HL-60 (cell line): ENCODE data around the gene CSDE1.

ENCODE experiments used
- DNase-seq, 2 experiments: peaks; one replicate each; pipeline ENCODE4 v3.0.0-alpha.2; 2010 to 2020; ENCODE audit warnings: low read depth in 1 of 2, low spot score in 1 of 2
- H3K27ac ChIP-seq: fragments of 250-450 bp; sonication (Bioruptor Pico); replicated peaks from 2 replicates; pipeline ENCODE4 v1.5.1; 2020; ENCODE audit warnings: mild to moderate bottlenecking, moderate library complexity
- H3K27me3 ChIP-seq: fragments of 250-450 bp; sonication (Bioruptor Pico); 2 replicates; pipeline ENCODE4 v1.5.1; 2021; ENCODE audit warnings: mild to moderate bottlenecking, moderate library complexity; ENCODE audit not compliant: insufficient read depth, poor library complexity, severe bottlenecking
- H3K4me3 ChIP-seq: replicated peaks from 2 replicates; pipeline ENCODE4 v1.5.1; 2011; ENCODE audit warnings: mild to moderate bottlenecking, control low read depth, low read length; ENCODE audit not compliant: insufficient read depth
- GABPA ChIP-seq: IDR thresholded peaks from 2 replicates; pipeline ENCODE4 v1.6.1; 2012; ENCODE audit warnings: low read depth
- POLR2AphosphoS5 ChIP-seq: IDR thresholded peaks from 2 replicates; pipeline ENCODE4 v1.6.1; 2012; ENCODE audit warnings: low read depth
- SPI1 ChIP-seq: IDR thresholded peaks from 2 replicates; pipeline ENCODE4 v1.6.1; 2012; ENCODE audit warnings: low read depth, mild to moderate bottlenecking, borderline replicate concordance
- TF ChIP-seq, protein P1 (sequence below): IDR thresholded peaks from 2 replicates; pipeline ENCODE4 v1.6.1; 2012; ENCODE audit warnings: low read depth; ENCODE audit not compliant: insufficient replicate concordance
- TF ChIP-seq, protein P2 (sequence below): IDR thresholded peaks from one replicate; pipeline ENCODE4 v1.5.1; 2011; ENCODE audit warnings: low read length, control low read depth, inconsistent platforms; ENCODE audit not compliant: insufficient read depth

The CSDE1 gene

DNA sequence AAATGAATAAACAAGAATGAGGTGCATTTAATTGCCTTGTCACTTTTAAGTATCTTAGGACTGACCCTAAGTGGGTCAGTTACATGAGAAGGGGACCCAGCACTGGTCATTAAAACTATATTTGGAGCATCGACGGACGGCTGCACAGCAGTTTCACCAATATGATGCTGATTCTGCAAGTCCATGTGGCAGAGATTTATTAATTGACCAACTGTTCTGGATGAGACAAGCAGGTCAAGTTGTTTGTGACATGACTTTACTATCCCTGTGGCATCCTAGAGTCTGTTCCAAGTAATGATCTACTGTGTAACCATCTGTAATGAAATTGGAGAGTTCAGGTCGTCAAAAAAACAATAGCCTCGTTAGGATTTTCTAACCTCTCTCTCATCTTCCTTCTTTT is 71.9 kb downstream of the CSDE1 start:
- Histone ChIP-seq H3K27me3 (no peaks in the 10 kb centered on the region), H3K4me3 (no peak overlapping the region), H3K27ac (no peak overlapping the region)
- TF ChIP-seq SPI1 (no peak), POLR2AphosphoS5 (no peak), GABPA (no peak)
- TF ChIP-seq, protein P1, sequence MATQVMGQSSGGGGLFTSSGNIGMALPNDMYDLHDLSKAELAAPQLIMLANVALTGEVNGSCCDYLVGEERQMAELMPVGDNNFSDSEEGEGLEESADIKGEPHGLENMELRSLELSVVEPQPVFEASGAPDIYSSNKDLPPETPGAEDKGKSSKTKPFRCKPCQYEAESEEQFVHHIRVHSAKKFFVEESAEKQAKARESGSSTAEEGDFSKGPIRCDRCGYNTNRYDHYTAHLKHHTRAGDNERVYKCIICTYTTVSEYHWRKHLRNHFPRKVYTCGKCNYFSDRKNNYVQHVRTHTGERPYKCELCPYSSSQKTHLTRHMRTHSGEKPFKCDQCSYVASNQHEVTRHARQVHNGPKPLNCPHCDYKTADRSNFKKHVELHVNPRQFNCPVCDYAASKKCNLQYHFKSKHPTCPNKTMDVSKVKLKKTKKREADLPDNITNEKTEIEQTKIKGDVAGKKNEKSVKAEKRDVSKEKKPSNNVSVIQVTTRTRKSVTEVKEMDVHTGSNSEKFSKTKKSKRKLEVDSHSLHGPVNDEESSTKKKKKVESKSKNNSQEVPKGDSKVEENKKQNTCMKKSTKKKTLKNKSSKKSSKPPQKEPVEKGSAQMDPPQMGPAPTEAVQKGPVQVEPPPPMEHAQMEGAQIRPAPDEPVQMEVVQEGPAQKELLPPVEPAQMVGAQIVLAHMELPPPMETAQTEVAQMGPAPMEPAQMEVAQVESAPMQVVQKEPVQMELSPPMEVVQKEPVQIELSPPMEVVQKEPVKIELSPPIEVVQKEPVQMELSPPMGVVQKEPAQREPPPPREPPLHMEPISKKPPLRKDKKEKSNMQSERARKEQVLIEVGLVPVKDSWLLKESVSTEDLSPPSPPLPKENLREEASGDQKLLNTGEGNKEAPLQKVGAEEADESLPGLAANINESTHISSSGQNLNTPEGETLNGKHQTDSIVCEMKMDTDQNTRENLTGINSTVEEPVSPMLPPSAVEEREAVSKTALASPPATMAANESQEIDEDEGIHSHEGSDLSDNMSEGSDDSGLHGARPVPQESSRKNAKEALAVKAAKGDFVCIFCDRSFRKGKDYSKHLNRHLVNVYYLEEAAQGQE, result no peak
- TF ChIP-seq, protein P2, sequence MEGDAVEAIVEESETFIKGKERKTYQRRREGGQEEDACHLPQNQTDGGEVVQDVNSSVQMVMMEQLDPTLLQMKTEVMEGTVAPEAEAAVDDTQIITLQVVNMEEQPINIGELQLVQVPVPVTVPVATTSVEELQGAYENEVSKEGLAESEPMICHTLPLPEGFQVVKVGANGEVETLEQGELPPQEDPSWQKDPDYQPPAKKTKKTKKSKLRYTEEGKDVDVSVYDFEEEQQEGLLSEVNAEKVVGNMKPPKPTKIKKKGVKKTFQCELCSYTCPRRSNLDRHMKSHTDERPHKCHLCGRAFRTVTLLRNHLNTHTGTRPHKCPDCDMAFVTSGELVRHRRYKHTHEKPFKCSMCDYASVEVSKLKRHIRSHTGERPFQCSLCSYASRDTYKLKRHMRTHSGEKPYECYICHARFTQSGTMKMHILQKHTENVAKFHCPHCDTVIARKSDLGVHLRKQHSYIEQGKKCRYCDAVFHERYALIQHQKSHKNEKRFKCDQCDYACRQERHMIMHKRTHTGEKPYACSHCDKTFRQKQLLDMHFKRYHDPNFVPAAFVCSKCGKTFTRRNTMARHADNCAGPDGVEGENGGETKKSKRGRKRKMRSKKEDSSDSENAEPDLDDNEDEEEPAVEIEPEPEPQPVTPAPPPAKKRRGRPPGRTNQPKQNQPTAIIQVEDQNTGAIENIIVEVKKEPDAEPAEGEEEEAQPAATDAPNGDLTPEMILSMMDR, result no peak
- no peak for DNase-seq

DNA sequence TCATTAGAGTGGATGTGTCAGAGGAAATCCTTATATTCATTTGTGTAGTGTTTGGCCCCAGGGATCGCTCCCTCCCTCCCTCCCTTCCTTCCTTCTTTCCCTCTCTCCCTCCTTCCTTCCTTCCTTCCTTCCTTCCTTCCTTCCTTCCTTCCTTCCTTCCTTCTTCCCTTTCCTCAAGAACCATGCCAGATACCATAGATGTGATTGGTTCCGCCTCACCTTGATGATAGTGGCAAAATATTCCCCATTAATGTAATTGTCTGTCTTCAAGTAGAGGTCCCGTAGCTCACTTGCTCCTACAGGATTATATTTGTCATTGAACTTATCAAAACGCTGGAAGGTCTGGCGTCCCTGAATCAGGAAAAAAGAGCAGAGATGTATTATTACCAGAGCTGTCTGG is 80.1 kb downstream of the CSDE1 start:
- DNase-seq, result no peak
- Histone ChIP-seq H3K4me3 (no peak overlapping the region), H3K27ac (no peak overlapping the region), H3K27me3 (peaks cover 8% of the 10 kb centered on the region)
- TF ChIP-seq SPI1, result no peak
- TF ChIP-seq GABPA, result no peak
- TF ChIP-seq, protein P2, result no peak
- TF ChIP-seq, protein P1, result no peak
- no peak for TF ChIP-seq POLR2AphosphoS5

DNA sequence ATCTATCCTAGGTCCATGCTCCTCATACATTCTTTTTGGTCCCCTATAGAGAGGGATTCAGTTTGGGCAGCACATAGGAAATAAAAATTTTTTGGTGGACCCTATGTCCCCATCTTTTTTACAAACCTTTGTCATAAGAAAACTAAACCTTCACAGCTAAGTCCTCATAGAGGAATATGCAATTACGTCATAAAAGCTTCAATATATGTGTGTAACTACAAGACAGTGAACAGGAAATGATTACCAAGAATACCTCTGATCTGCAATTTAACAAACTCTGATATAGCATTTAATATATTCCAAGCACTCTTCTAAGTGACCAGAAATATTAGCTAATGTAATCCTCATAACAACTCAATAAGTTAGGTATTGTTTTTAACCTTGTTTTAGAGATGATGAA is 81.7 kb downstream of the CSDE1 start:
- TF ChIP-seq POLR2AphosphoS5 (no peak), GABPA (no peak), SPI1 (no peak)
- TF ChIP-seq, protein P2, result no peak
- TF ChIP-seq, protein P1, result no peak
- Histone ChIP-seq H3K27ac (no peak overlapping the region), H3K4me3 (no peak overlapping the region), H3K27me3 (peaks cover 8% of the 10 kb centered on the region)
- DNase-seq, result no peak
